Smooth muscle cell (in vitro differentiated cells): ENCODE data around the gene GSTM1. TPM values are rescaled to one million over a fixed set of nuclear protein-coding genes. Genes with fewer than 3 reads are reported as not detected.

ENCODE experiments used
- DNase-seq: peaks from one replicate; lab custom pipeline; 2025; ENCODE audit not compliant: unreplicated experiment; lab: John Stamatoyannopoulos, UW
- H2AFZ ChIP-seq: fragments of 200-600 bp; sonication (generic); 2 replicates; pipeline ENCODE4 v1.6.0; 2016; ENCODE audit warnings: antibody characterized with exemption, low read depth, mild to moderate bottlenecking
- H3F3A ChIP-seq: fragments of 200-600 bp; sonication (generic); 2 replicates; pipeline ENCODE4 v1.6.0; 2017; ENCODE audit warnings: antibody characterized with exemption, low read depth
- H3K27ac ChIP-seq: fragments of 200-600 bp; sonication (generic); 2 replicates; pipeline ENCODE4 v1.5.1; 2016; ENCODE audit warnings: low read depth, mild to moderate bottlenecking
- H3K27me3 ChIP-seq: fragments of 200-600 bp; sonication (generic); 2 replicates; pipeline ENCODE4 v1.6.1; 2016; ENCODE audit warnings: low read depth, mild to moderate bottlenecking
- H3K36me3 ChIP-seq: fragments of 200-600 bp; sonication (generic); 2 replicates; pipeline ENCODE4 v1.5.1; 2016; ENCODE audit warnings: low read depth
- H3K4me1 ChIP-seq: fragments of 200-600 bp; sonication (generic); 2 replicates; pipeline ENCODE4 v1.5.1; 2016; ENCODE audit warnings: low read depth
- H3K4me2 ChIP-seq: fragments of 200-600 bp; sonication (generic); 2 replicates; pipeline ENCODE4 v1.6.0; 2016; ENCODE audit warnings: mild to moderate bottlenecking
- H3K4me3 ChIP-seq: fragments of 200-600 bp; sonication (generic); 2 replicates; pipeline ENCODE4 v1.5.1; 2016; ENCODE audit warnings: mild to moderate bottlenecking
- H3K79me2 ChIP-seq: fragments of 200-600 bp; sonication (generic); 2 replicates; pipeline ENCODE4 v1.6.0; 2016; ENCODE audit warnings: low read depth, mild to moderate bottlenecking
- H3K9ac ChIP-seq: fragments of 200-600 bp; sonication (generic); 2 replicates; pipeline ENCODE4 v1.6.0; 2016; ENCODE audit warnings: low read depth
- H3K9me3 ChIP-seq: fragments of 200-600 bp; sonication (generic); replicated peaks from 2 replicates; pipeline ENCODE4 v1.5.1; 2016; ENCODE audit warnings: low read depth
- H4K20me1 ChIP-seq: fragments of 200-600 bp; sonication (generic); 2 replicates; pipeline ENCODE4 v1.6.0; 2016; ENCODE audit warnings: low read depth
- CTCF ChIP-seq: fragments of 200-600 bp; sonication (generic); IDR thresholded peaks from 2 replicates; pipeline ENCODE4 v1.5.1; 2017; ENCODE audit warnings: borderline replicate concordance, mild to moderate bottlenecking, antibody characterized with exemption; ENCODE audit not compliant: insufficient read depth, poor library complexity, severe bottlenecking
- WGBS: methylation state at CpG from one replicate; pipeline ENCODE4 v1.1.7; 2016; ENCODE audit warnings: low lambda C conversion rate; 5-methylcytosine and 5-hydroxymethylcytosine counted together
- polyA plus RNA-seq: library from polyadenylated mRNA; unstranded; fragments of >200 nt; fragmentation: Nextera tagmentation; extraction: Ambion mirVana; gene quantifications from 2 replicates; pipeline ENCODE4 v1.2.1, GENCODE V29; 2016
- total RNA-seq: library from RNA; depleted of rRNA; stranded (reverse); fragments of >200 nt; gene quantifications from 2 replicates; pipeline ENCODE4 v1.2.3, GENCODE V29; 2014

Gene GSTM1
- total and polyA plus RNA-seq, 2 experiments from 2014 or later, result 20.9 to 31.4 TPM

GRCh38 chr1:109640285-109640865 is 47.2 kb upstream of the GSTM1 start:
- peak; percentile 87 for TF ChIP-seq CTCF
- H3F3A ChIP-seq, result no peaks in the 10 kb centered on the region
- no peaks in the 10 kb centered on the region for H3K79me2 ChIP-seq
- H3K27me3 ChIP-seq, result no peaks in the 10 kb centered on the region
- no peak overlapping the region for H3K4me3 ChIP-seq
- H2AFZ ChIP-seq, result no peak overlapping the region
- H4K20me1 ChIP-seq, result no peaks in the 10 kb centered on the region
- DNase-seq, result peak; percentile 70
- no peak overlapping the region for H3K27ac ChIP-seq
- 20% methylated on average over 5 of the region's 5 CpGs for WGBS
- no peak overlapping the region for H3K4me2 ChIP-seq
- H3K36me3 ChIP-seq, result no peaks in the 10 kb centered on the region
- no peaks in the 10 kb centered on the region for H3K9me3 ChIP-seq
- no peak overlapping the region for H3K9ac ChIP-seq
- peaks cover 4% of the 10 kb centered on the region for H3K4me1 ChIP-seq

- Histone ChIP-seq H4K20me1 (no peaks in the 10 kb centered on the region), H3K27me3 (no peaks in the 10 kb centered on the region), H3K79me2 (no peaks in the 10 kb centered on the region), H3F3A (no peaks in the 10 kb centered on the region), H3K27ac (no peak overlapping the region), H3K9ac (no peak overlapping the region), H3K4me2 (no peak overlapping the region), H2AFZ (no peak overlapping the region), H3K4me3 (no peak overlapping the region), H3K9me3 (no peaks in the 10 kb centered on the region), H3K36me3 (no peaks in the 10 kb centered on the region), H3K4me1 (no peaks in the 10 kb centered on the region)
- DNase-seq, result no peak
- WGBS, result 85% methylated on average over 2 of the region's 2 CpGs
- TF ChIP-seq CTCF, result no peak
These were observed 46.4 kb upstream of the GSTM1 start for GRCh38 chr1:109641078-109641740.

- 70% methylated on average over 2 of the region's 2 CpGs for whole genome bisulfite sequencing
- Histone ChIP-seq H3K4me3 (no peak overlapping the region), H3K27me3 (no peaks in the 10 kb centered on the region), H3K4me2 (no peak overlapping the region), H2AFZ (no peak overlapping the region), H3K4me1 (no peaks in the 10 kb centered on the region), H3F3A (no peaks in the 10 kb centered on the region), H3K9ac (no peak overlapping the region), H4K20me1 (no peaks in the 10 kb centered on the region), H3K36me3 (no peaks in the 10 kb centered on the region), H3K9me3 (no peaks in the 10 kb centered on the region), H3K79me2 (no peaks in the 10 kb centered on the region), H3K27ac (no peak overlapping the region)
- TF ChIP-seq CTCF, result no peak
- no peak for DNase-seq
These were observed 45.8 kb upstream of the GSTM1 start for GRCh38 chr1:109641861-109642260.

GRCh38 chr1:109642626-109643025 is 45.0 kb upstream of the GSTM1 start:
- Histone ChIP-seq H4K20me1 (no peaks in the 10 kb centered on the region), H3K79me2 (no peaks in the 10 kb centered on the region), H3K27ac (no peak overlapping the region), H3K4me3 (no peak overlapping the region), H3K4me2 (no peak overlapping the region), H3K27me3 (no peaks in the 10 kb centered on the region), H2AFZ (no peak overlapping the region), H3K9ac (no peak overlapping the region), H3K36me3 (no peaks in the 10 kb centered on the region), H3K9me3 (no peaks in the 10 kb centered on the region), H3K4me1 (no peaks in the 10 kb centered on the region), H3F3A (no peaks in the 10 kb centered on the region)
- no peak for TF ChIP-seq CTCF
- WGBS, result 63% methylated on average over 3 of the region's 3 CpGs
- no peak for DNase-seq
